ENCODE data around the gene ZNF662.

- TF ChIP-seq YY1 (IDR thresholded peaks at IDR 0.05; ENCODE audit: insufficient read depth, insufficient read length) (no peak), SUZ12 (IDR thresholded peaks at IDR 0.05; ENCODE audit: extremely low read depth, insufficient read depth, insufficient read length) (no peak), ZNF274 (IDR thresholded peaks at IDR 0.05; ENCODE audit: low read depth, low read length) (no peak)
Observed at GRCh38 chr3:42876401-42876800, 29.5 kb upstream of the ZNF662 start.

Measured in NT2/D1 (cell line).